ENCODE results near the gene DPEP3.

Gene DPEP3

GRCh38 chr16:67967183-67967957, 12.9 kb downstream of the DPEP3 start:
- DNase-seq (ENCODE audit: low read depth in 3 of 3), result no peak

- no peak for DNase-seq (ENCODE audit: low read depth in 3 of 3)
These were observed 13.6 kb downstream of the DPEP3 start for GRCh38 chr16:67966549-67967182.

- DNase-seq (ENCODE audit: low read depth in 3 of 3), result no peak
These were observed 14.4 kb downstream of the DPEP3 start for GRCh38 chr16:67965668-67966548.

GRCh38 chr16:67964477-67965131, 15.7 kb downstream of the DPEP3 start:
- DNase-seq (ENCODE audit: low read depth in 3 of 3), result no peak

GRCh38 chr16:67963662-67964321, 16.5 kb downstream of the DPEP3 start:
- no peak for DNase-seq (ENCODE audit: low read depth in 3 of 3)

GRCh38 chr16:67963292-67963661, 17.0 kb downstream of the DPEP3 start:
- no peak for DNase-seq (ENCODE audit: low read depth in 3 of 3)

- DNase-seq (ENCODE audit: low read depth in 3 of 3), result no peak
These were observed 18.2 kb downstream of the DPEP3 start for GRCh38 chr16:67962135-67962534.

GRCh38 chr16:67961551-67961957, 18.7 kb downstream of the DPEP3 start:
- DNase-seq (ENCODE audit: low read depth in 3 of 3), result no peak

- no peak for DNase-seq (ENCODE audit: low read depth in 3 of 3)
These were observed 20.6 kb downstream of the DPEP3 start for GRCh38 chr16:67959536-67960329.

GRCh38 chr16:67957622-67958021, 22.7 kb downstream of the DPEP3 start:
- no peak for DNase-seq (ENCODE audit: low read depth in 3 of 3)

GRCh38 chr16:67954421-67955196, 25.7 kb downstream of the DPEP3 start:
- no peak for DNase-seq (ENCODE audit: low read depth in 3 of 3)

GRCh38 chr16:67953641-67954375, 26.5 kb downstream of the DPEP3 start:
- DNase-seq (ENCODE audit: low read depth in 3 of 3), result no peak

GRCh38 chr16:67951485-67951884, 28.8 kb downstream of the DPEP3 start:
- DNase-seq (ENCODE audit: low read depth in 3 of 3), result no peak

GRCh38 chr16:67950335-67950843, 29.9 kb downstream of the DPEP3 start:
- DNase-seq (ENCODE audit: low read depth in 3 of 3), result no peak

- DNase-seq (ENCODE audit: low read depth in 3 of 3), result no peak
These were observed 30.7 kb downstream of the DPEP3 start for GRCh38 chr16:67949645-67950044.

- no peak for DNase-seq (ENCODE audit: low read depth in 3 of 3)
These were observed 32.3 kb downstream of the DPEP3 start for GRCh38 chr16:67948015-67948414.

- no peak for DNase-seq (ENCODE audit: low read depth in 3 of 3)
These were observed 33.2 kb downstream of the DPEP3 start for GRCh38 chr16:67946966-67947558.

GRCh38 chr16:67946128-67946569, 34.1 kb downstream of the DPEP3 start:
- no peak for DNase-seq (ENCODE audit: low read depth in 3 of 3)

Measured in stimulated activated CD4-positive, alpha-beta T cell treated with anti-CD3 and anti-CD28 coated beads, TNF-alpha, amount 100 ng/mL, for 48 hours (primary cell).